Kidney tubule cell (primary cell): ENCODE measurements around the gene AMBRA1.
A peak's percentile ranks its signal among the peaks of the same experiment; 100 is the strongest.

Source experiments
- DNase-seq: peaks from one replicate; pipeline ENCODE4 v3.0.0-alpha.2; 2018; ENCODE audit warnings: low spot score

Gene AMBRA1

GRCh38 chr11:46392421-46393230, 201.2 kb downstream of the AMBRA1 start:
- DNase-seq, result peak; percentile 81

- peak; percentile 29 for DNase-seq
These were observed 202.0 kb downstream of the AMBRA1 start, which contains the start of gene CHRM4 for GRCh38 chr11:46391578-46392420. TSS of gene CHRM4 (minus strand) at chr11:46391776. CDS start at chr11:46386557, 5,219 bp downstream.

- DNase-seq, result no peak
These were observed 202.6 kb downstream of the AMBRA1 start for GRCh38 chr11:46391186-46391577.

- no peak for DNase-seq
These were observed 203.3 kb downstream of the AMBRA1 start for GRCh38 chr11:46390331-46391171.

- DNase-seq, result peak; percentile 72
These were observed 204.1 kb downstream of the AMBRA1 start for GRCh38 chr11:46389450-46390330.

GRCh38 chr11:46388619-46389449, 205.0 kb downstream of the AMBRA1 start:
- no peak for DNase-seq

- no peak for DNase-seq
These were observed 205.8 kb downstream of the AMBRA1 start for GRCh38 chr11:46387919-46388618.

GRCh38 chr11:46387456-46387855, 206.4 kb downstream of the AMBRA1 start:
- no peak for DNase-seq

GRCh38 chr11:46386674-46387073, 207.1 kb downstream of the AMBRA1 start:
- DNase-seq, result peak; percentile 78

- no peak for DNase-seq
These were observed 207.7 kb downstream of the AMBRA1 start for GRCh38 chr11:46386005-46386578.

GRCh38 chr11:46385169-46386004, 208.4 kb downstream of the AMBRA1 start:
- no peak for DNase-seq

GRCh38 chr11:46383974-46384701, 209.7 kb downstream of the AMBRA1 start:
- DNase-seq, result no peak

GRCh38 chr11:46383404-46383758, 210.4 kb downstream of the AMBRA1 start:
- no peak for DNase-seq

- DNase-seq, result peak; percentile 50
These were observed 211.0 kb downstream of the AMBRA1 start for GRCh38 chr11:46382646-46383403.

GRCh38 chr11:46381819-46382645, 211.8 kb downstream of the AMBRA1 start:
- DNase-seq, result no peak
